GM18870 (cell line): ENCODE results near the gene ST3GAL2.

Experiments
- ATAC-seq: cut with Tn5 transposase; IDR thresholded peaks from one replicate; pipeline ENCODE4 v1.9.1; 2021; ENCODE audit warnings: moderate library complexity; ENCODE audit not compliant: unreplicated experiment

ST3GAL2 gene

GRCh38 chr16:70438969-70439862, at the start of gene ST3GAL2:
Gene ST3GAL2 (minus strand): TSS chr16:70439100. CDS start chr16:70398530, 40,570 bp downstream.
- ATAC-seq = no peak

- no peak for ATAC-seq
These were observed 46.0 kb upstream of the ST3GAL2 start for GRCh38 chr16:70484867-70485266.

- no peak for ATAC-seq
These were observed 44.5 kb upstream of the ST3GAL2 start for GRCh38 chr16:70483426-70483825.

- no peak for ATAC-seq
These were observed 43.7 kb upstream of the ST3GAL2 start for GRCh38 chr16:70482624-70483023.

GRCh38 chr16:70481929-70482536, 43.1 kb upstream of the ST3GAL2 start:
- ATAC-seq = no peak

GRCh38 chr16:70480127-70481105, 41.5 kb upstream of the ST3GAL2 start:
- ATAC-seq = no peak

- no peak for ATAC-seq
These were observed 40.0 kb upstream of the ST3GAL2 start for GRCh38 chr16:70478912-70479341.

- no peak for ATAC-seq
These were observed 39.3 kb upstream of the ST3GAL2 start for GRCh38 chr16:70478169-70478568.

- ATAC-seq = peak; percentile 83
These were observed 37.5 kb upstream of the ST3GAL2 start for GRCh38 chr16:70476272-70477020.

GRCh38 chr16:70475054-70475871, 36.4 kb upstream of the ST3GAL2 start:
- ATAC-seq = no peak

GRCh38 chr16:70474320-70475053, 35.6 kb upstream of the ST3GAL2 start:
- ATAC-seq = no peak

- no peak for ATAC-seq
These were observed 34.8 kb upstream of the ST3GAL2 start for GRCh38 chr16:70473446-70474319.

- no peak for ATAC-seq
These were observed 34.0 kb upstream of the ST3GAL2 start for GRCh38 chr16:70472786-70473433.

GRCh38 chr16:70470927-70471341, 32.0 kb upstream of the ST3GAL2 start:
- ATAC-seq = no peak

- no peak for ATAC-seq
These were observed 31.4 kb upstream of the ST3GAL2 start for GRCh38 chr16:70470141-70470926.

- ATAC-seq = no peak
These were observed 30.1 kb upstream of the ST3GAL2 start for GRCh38 chr16:70468776-70469525.
